ENCODE data around the gene ACOT2.
"Not testable (repeated sequence)": the region's sequence is repeated elsewhere in the genome, so short reads cannot be mapped to it uniquely, and the experiment has no call there.

The ACOT2 gene

GRCh38 chr14:73569185-73569958 lies at the start of gene ACOT2:
ACOT2 (plus strand) TSS chr14:73569213; CDS start chr14:73569241, 28 bp downstream.
- DNase-seq (ENCODE audit: extremely low read depth in 1 of 2, low read depth in 1 of 2), result peak; percentile 61 to 65

GRCh38 chr14:73521229-73521628 lies 47.8 kb upstream of the ACOT2 start:
- DNase-seq (ENCODE audit: extremely low read depth in 1 of 2, low read depth in 1 of 2), result no peak

- DNase-seq (ENCODE audit: extremely low read depth in 1 of 2, low read depth in 1 of 2), result no peak
Measured at GRCh38 chr14:73524493-73524892, 44.5 kb upstream of the ACOT2 start.

- no peak for DNase-seq (ENCODE audit: extremely low read depth in 1 of 2, low read depth in 1 of 2)
Measured at GRCh38 chr14:73526036-73526984, 42.7 kb upstream of the ACOT2 start.

GRCh38 chr14:73529356-73529755 lies 39.7 kb upstream of the ACOT2 start:
- not testable (repeated sequence) for DNase-seq (ENCODE audit: extremely low read depth in 1 of 2, low read depth in 1 of 2)

GRCh38 chr14:73531971-73532370 lies 37.0 kb upstream of the ACOT2 start:
- DNase-seq (ENCODE audit: extremely low read depth in 1 of 2, low read depth in 1 of 2), result not testable (repeated sequence)

GRCh38 chr14:73537244-73538045 lies 31.6 kb upstream of the ACOT2 start:
- DNase-seq (ENCODE audit: extremely low read depth in 1 of 2, low read depth in 1 of 2), result not testable (repeated sequence)

- peak in 1 of 2 donors; percentile 27 for DNase-seq (ENCODE audit: extremely low read depth in 1 of 2, low read depth in 1 of 2)
Measured at GRCh38 chr14:73539017-73539416, 30.0 kb upstream of the ACOT2 start.

- not testable (repeated sequence) for DNase-seq (ENCODE audit: extremely low read depth in 1 of 2, low read depth in 1 of 2)
Measured at GRCh38 chr14:73542961-73543360, 26.1 kb upstream of the ACOT2 start.

GRCh38 chr14:73545353-73545752 lies 23.7 kb upstream of the ACOT2 start:
- not testable (repeated sequence) for DNase-seq (ENCODE audit: extremely low read depth in 1 of 2, low read depth in 1 of 2)

GRCh38 chr14:73549097-73549496 lies 19.9 kb upstream of the ACOT2 start:
- DNase-seq (ENCODE audit: extremely low read depth in 1 of 2, low read depth in 1 of 2), result not testable (repeated sequence)

- DNase-seq (ENCODE audit: extremely low read depth in 1 of 2, low read depth in 1 of 2), result not testable (repeated sequence)
Measured at GRCh38 chr14:73549889-73550524, 19.0 kb upstream of the ACOT2 start.

- DNase-seq (ENCODE audit: extremely low read depth in 1 of 2, low read depth in 1 of 2), result no peak
Measured at GRCh38 chr14:73553845-73554244, 15.2 kb upstream of the ACOT2 start.

- not testable (repeated sequence) for DNase-seq (ENCODE audit: extremely low read depth in 1 of 2, low read depth in 1 of 2)
Measured at GRCh38 chr14:73557201-73557600, 11.8 kb upstream of the ACOT2 start.

GRCh38 chr14:73558238-73558637 lies 10.8 kb upstream of the ACOT2 start:
- DNase-seq (ENCODE audit: extremely low read depth in 1 of 2, low read depth in 1 of 2), result not testable (repeated sequence)

- DNase-seq (ENCODE audit: extremely low read depth in 1 of 2, low read depth in 1 of 2), result not testable (repeated sequence)
Measured at GRCh38 chr14:73562256-73562655, 6.8 kb upstream of the ACOT2 start.

- DNase-seq (ENCODE audit: extremely low read depth in 1 of 2, low read depth in 1 of 2), result not testable (repeated sequence)
Measured at GRCh38 chr14:73562696-73563095, 6.3 kb upstream of the ACOT2 start.

- not testable (repeated sequence) for DNase-seq (ENCODE audit: extremely low read depth in 1 of 2, low read depth in 1 of 2)
Measured at GRCh38 chr14:73566431-73566830, 2.6 kb upstream of the ACOT2 start.

- DNase-seq (ENCODE audit: extremely low read depth in 1 of 2, low read depth in 1 of 2), result not testable (repeated sequence)
Measured at GRCh38 chr14:73566935-73567334, 2.1 kb upstream of the ACOT2 start.

GRCh38 chr14:73567358-73567757 lies 1.7 kb upstream of the ACOT2 start:
- DNase-seq (ENCODE audit: extremely low read depth in 1 of 2, low read depth in 1 of 2), result no peak

Measured in activated CD8-positive, alpha-beta memory T cell treated with anti-CD3 and anti-CD28 coated beads for 1 hour (primary cell).